HG03558 (cell line): ENCODE measurements around the gene TMEM143.
A peak's percentile ranks its signal among the peaks of the same experiment; 100 is the strongest.
"Not testable (repeated sequence)": the region's sequence is repeated elsewhere in the genome, so short reads cannot be mapped to it uniquely, and the experiment has no call there.

Experiments
- ATAC-seq: cut with Tn5 transposase; IDR thresholded peaks from one replicate; pipeline ENCODE4 v1.9.1; 2021; ENCODE audit warnings: moderate number of reproducible peaks; ENCODE audit not compliant: unreplicated experiment; ENCODE audit errors: extremely low read depth

The TMEM143 gene

GRCh38 chr19:48333467-48334384, 30.0 kb downstream of the TMEM143 start:
- no peak for ATAC-seq

DNA sequence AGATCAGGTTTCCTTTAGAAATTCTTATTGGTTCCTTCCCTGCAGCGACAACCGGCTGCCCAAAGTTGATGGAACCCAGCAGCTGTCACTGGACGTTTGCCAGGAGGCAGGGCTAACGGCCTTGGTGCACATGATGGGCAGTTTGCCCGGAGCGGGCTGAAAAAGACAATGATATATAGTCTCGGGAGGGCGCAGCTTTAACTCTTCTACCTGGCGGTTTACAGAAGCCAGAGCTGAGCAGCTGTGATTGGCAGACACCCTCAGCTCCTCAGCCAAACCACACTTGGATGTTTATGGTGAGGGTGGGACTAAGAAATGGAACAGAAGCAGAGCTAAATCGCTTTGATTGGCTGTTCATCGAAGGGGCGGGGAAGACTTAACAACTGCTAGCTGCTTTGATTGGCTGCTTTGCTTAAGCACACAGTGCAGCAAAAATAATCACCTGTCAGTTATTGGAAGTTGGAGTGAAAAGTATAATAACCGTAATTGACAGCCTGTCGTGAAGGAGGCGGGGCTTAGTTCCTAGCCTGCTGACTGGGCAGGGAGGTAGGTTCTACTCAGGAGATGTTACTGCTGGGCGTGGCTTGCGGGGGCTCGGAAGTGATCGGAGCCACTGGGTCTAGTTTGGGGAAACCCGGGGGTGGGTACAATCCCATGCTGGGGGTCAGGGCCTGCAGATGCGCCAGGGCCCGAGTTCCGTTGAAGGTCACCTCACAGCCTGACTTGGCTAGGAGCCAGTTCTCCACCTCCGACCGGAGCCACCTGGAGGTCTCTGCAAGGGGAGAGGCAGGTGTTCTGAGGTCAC, 30.9 kb downstream of the TMEM143 start:
- ATAC-seq, result peak; percentile 50

GRCh38 chr19:48332351-48332661, 31.4 kb downstream of the TMEM143 start:
- ATAC-seq, result no peak

DNA sequence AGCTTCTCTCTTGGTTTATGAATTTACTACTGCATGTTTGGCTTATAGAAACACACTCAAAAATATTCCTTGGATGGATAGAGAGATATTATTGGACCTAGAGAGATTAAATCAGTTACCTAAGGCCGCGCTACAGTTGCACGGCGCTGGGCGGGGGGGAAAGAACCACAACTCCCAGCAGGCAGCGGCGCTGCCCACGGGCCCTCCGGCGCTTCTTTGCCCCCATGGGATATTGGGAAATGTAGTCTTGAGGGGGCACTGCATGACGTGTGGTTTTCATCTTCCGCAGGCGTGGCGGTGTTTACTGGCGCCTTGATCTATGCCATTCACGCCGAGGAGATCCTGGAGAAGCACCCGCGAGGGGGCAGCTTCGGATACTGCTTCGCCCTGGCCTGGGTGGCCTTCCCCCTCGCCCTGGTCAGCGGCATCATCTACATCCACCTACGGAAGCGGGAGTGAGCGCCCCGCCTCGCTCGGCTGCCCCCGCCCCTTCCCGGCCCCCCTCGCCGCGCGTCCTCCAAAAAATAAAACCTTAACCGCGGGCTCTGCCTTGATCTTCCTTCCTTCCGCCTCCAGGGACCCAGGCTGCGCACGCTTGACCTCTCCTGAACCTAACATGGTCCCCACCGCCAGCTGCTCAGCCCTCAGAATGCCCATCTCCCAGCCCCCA, 33.6 kb downstream of the TMEM143 start:
- ATAC-seq, result no peak

DNA sequence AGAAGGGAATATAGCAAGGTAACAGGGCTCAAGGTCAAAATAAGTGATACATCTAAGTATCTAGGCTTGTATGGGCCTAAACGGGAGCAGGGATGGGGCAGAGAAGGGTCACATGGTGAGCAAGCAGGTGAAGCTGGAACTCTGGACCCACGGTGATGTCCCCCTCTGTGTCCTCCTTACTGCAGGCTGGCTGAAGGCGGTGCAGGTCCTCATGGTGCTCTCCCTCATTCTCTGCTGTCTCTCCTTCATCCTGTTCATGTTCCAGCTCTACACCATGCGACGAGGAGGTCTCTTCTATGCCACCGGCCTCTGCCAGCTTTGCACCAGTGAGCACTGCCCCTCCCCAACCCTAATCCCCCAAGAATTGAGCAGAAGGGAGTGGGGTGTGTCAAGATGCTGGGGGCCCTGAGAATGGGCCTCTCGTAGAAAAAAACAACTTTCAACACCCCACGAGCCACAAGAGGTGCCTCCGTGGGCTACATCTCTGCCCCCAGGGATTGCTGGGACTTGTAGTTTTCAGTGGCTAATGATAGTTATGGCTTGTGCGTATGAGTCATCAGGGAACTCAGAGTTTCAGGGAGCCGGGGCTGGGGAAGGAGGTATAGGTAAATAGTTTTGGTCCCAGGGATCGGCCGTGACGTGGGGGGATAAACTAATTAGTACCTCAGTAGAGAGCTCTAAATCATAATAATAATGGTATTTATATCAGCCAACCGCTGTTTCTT, 34.4 kb downstream of the TMEM143 start:
- no peak for ATAC-seq

DNA sequence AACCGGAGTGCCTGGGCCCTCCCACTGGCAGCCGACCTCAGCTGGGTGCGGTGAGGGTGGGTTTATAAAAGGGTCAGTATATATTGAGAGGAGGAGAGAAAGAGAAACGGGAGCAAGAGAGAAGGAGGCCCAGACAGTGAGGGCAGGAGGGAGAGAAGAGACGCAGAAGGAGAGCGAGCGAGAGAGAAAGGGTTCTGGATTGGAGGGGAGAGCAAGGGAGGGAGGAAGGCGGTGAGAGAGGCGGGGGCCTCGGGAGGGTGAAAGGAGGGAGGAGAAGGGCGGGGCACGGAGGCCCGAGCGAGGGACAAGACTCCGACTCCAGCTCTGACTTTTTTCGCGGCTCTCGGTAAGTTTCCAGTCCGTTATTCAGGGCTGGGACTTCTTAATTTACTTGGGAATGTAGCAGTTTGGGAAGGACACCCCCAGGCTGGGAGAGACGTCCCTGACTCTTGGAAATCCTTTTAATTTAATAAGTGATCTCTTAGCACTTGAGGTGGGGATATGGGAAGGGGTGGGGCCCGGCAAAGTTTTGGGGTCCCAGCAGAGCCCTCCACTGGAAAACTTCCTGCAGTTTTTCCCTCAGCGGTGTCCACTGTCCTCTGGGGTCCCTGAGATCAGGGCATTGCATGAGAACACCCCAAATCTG, 38.4 kb downstream of the TMEM143 start, which contains the start of gene EMP3:
EMP3 (plus strand) TSS at position 288 of the 646 bp plus-strand sequence. CDS start 1,293 bp downstream, outside the sequence.
- ATAC-seq, result no peak

DNA sequence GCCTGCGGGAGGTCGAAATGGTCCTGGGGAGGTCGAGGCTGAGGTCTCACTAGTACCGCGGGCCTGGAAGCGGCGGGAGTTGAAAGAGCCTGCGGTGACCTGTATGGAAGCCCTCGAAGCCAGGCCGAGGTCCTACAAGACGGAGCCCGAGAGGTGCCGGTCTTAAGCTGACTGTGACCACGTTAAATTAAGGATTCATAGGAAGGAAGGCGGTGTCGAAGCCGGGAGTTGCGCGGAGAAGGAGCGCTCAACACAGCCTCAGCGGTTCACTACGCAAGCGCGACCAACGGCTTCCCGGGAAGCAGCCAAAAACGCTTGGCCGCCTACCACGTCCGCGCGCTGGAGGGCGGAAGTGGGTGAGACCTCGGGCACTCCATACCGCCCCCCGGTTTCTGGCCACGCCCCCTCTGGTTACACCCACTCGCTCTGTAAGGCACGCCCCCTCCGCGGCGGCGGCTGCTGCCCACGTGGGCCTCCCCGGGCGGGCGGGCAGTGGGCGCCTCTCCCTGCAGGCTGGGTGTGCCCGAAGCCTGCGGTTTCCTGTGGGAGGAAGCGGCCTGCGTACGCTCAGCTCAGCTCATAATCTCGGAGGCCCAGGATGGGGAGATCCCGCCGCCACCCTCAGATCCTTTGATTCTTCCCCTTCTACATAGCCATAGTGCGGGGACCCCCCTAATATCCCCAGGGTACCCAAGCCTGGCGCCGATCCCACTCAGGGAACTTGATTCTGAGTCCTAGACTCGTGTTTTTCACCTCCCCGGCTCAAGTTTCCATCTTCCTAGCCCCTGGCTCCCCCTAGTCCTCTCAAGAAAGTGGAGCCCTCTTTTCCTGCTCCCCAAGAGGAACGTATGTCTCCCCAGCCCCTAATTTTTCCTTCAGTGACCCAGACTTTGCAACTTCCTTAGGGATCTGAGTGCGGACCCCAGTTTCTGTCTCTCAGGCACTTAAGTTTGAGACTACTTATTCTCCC, 41.8 kb downstream of the TMEM143 start:
- peak; percentile 33 for ATAC-seq

- ATAC-seq, result peak; percentile 27
These were observed 42.4 kb downstream of the TMEM143 start for GRCh38 chr19:48321372-48321621.

- ATAC-seq, result no peak
These were observed 43.8 kb downstream of the TMEM143 start for GRCh38 chr19:48319647-48320541.

GRCh38 chr19:48318286-48318987, 45.3 kb downstream of the TMEM143 start:
- ATAC-seq, result no peak

GRCh38 chr19:48317708-48317960, 46.1 kb downstream of the TMEM143 start:
- not testable (repeated sequence) for ATAC-seq

DNA sequence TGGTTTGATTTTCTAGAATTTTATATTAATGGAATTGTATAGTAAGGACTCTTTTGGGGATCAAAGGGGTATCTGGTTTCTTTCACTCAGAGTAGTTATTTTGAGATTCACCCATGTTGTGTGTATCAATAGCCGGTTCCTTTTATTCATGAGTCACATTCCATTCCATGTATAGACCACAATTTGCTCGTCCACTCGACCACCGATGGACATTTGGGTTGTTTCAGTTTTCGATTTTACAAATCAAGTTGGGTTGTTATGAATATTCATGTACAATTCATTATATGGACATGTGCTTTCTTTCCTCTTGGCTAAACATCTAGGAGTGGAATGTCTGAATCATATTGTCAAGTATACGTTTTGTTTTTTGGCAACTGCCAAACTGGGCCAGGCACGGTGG, 48.0 kb downstream of the TMEM143 start:
- ATAC-seq, result no peak

- no peak for ATAC-seq
These were observed 52.4 kb downstream of the TMEM143 start for GRCh38 chr19:48311384-48311783.

DNA sequence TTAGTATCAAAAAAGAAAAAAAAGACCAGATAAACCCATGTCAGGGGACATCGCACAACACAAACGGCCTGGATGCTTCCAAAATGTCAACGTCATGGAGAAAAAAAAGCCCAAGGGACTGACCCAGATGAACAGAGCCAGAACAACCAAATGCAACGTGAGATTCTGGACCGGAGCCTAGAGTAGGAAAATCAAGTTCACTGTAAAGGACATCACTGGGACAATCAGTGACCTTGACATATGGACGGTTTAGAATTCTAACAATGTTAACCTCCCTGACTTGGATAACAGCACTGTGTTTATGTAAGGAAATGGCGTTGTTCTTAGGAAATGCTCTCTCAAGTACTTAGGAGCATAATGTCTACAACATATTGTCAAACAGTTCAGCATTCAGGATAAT, 53.5 kb downstream of the TMEM143 start:
- ATAC-seq, result no peak

DNA sequence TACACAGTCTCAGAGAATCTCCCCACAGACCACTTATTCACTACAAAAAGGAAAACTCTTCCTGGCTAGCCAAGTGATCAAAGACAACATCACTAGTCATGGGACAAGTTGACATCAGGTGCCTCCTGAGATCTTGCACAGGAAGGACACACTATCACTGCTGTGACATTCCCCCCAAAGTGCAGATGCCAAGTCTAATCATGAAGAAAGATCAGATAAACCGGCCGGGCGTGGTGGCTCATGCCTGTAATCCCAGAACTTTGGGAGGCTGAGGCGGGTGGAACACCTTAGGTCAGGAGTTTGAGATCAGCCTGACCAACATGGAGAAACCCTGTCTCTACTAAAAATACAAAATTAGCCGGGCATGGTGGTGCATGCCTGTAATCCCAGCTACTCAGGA, 54.0 kb downstream of the TMEM143 start:
- ATAC-seq, result not testable (repeated sequence)

DNA sequence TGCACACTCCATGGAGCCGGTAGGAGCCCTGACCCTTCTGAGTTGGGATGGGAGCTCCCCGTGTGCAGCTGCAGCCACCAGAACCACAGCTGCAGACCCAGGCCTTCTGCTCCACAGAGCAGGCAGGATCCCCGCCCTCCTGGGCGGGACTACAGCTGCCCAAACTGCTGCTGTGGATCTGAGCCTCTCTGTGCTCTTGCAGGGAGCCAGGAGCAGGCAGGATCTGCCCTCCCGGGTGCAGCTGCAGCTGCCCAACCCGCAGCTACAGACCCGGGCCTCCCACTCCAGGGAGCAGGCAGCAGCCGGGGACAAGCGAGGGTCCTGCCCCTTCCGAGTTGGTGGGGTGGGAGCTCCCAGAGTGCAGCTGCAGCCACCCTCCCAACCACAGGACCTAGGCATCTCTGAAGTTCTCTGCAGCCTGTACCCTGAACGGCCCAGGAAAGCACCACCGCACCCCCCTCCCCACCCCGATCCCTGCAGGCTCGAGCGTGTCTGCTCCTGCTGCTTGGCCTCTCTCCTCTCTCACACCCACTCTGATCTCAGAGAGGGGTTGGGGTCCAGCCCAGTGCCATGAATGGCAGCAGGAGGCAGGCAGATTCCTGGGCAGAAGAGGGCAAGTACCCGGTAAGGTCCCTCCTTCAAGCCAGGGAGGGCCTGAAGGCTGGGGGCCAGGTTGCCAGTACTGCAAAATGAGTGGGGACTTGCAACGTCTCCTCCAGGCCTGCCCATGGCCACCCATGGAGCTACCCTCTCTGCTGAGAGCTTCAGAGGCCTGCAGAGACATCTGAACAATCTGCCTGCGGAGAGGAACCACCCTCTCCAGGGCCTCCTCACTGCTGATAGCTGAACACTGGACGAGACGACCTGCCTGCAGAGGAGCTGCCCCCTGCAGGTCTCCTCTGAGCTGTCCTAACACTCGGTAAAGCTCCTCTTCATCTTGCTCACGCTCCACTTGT, 54.8 kb downstream of the TMEM143 start:
- no peak for ATAC-seq
